B cell (primary cell): ENCODE data around the gene SORD. TPM values are rescaled to one million over a fixed set of nuclear protein-coding genes. Genes with fewer than 3 reads are reported as not detected.
"Not testable (repeated sequence)": the region's sequence is repeated elsewhere in the genome, so short reads cannot be mapped to it uniquely, and the experiment has no call there.

Experiments
- ATAC-seq: fragments of 200-7000 bp; cut with Tn5 transposase; one replicate; pipeline ENCODE4 v1.10.0; 2021; ENCODE audit warnings: low read depth, mild to moderate bottlenecking, moderate number of reproducible peaks, moderate library complexity
- CTCF ChIA-PET: fragments of 350-600 bp; sonication (Branson Sonifier 250); formaldehyde crosslinking; loops from one replicate; lab custom pipeline; 2021; ENCODE audit warnings: antibody characterized with exemption, inconsistent platforms; lab: Charles Lee
- POLR2A ChIA-PET: fragments of 350-600 bp; sonication (Branson Sonifier 250); formaldehyde crosslinking; loops from one replicate; lab custom pipeline; 2021; ENCODE audit warnings: antibody characterized with exemption; lab: Charles Lee
- DNase-seq: peaks from one replicate; pipeline ENCODE4 v3.0.0; 2013
- H2AFZ ChIP-seq: 2 replicates; pipeline ENCODE4 v1.6.1; 2012; ENCODE audit warnings: mild to moderate bottlenecking, low read depth, low read length; ENCODE audit not compliant: insufficient read depth, poor library complexity, severe bottlenecking
- H3K27ac ChIP-seq, 2 donors: 1 replicate in 1 of 2; 2 replicates in 1 of 2; pipeline ENCODE4 v1.5.1; 2012 to 2013; ENCODE audit warnings: low read length in 2 of 2, mild to moderate bottlenecking in 2 of 2, moderate library complexity in 1 of 2
- H3K27me3 ChIP-seq, 4 experiments: fragments of 200-600 bp in 1 of 4; sonication (generic) in 1 of 4; replicated peaks in 1 of 4; 1 replicate in 2 of 4; 2 replicates in 2 of 4; pipeline versions ENCODE4 v1.6.1 to v1.7.0; 2013 to 2016; ENCODE audit warnings: low read length in 3 of 4, mild to moderate bottlenecking in 2 of 4, mixed read lengths in 1 of 4, moderate library complexity in 1 of 4; ENCODE audit not compliant: insufficient read depth in 4 of 4, control insufficient read depth in 3 of 4; ENCODE audit errors: control extremely low read depth in 1 of 4
- H3K36me3 ChIP-seq, 2 experiments: replicated peaks in 1 of 2; 1 replicate in 1 of 2; 2 replicates in 1 of 2; pipeline versions ENCODE4 v1.6.1 to v1.7.1; 2013; ENCODE audit warnings: low read length in 1 of 2; ENCODE audit not compliant: insufficient read depth in 2 of 2, control insufficient read depth in 1 of 2; ENCODE audit errors: control extremely low read depth in 1 of 2, extremely low read depth in 1 of 2
- H3K4me1 ChIP-seq, 2 donors: fragments of 200-600 bp in 1 of 2; sonication (generic) in 1 of 2; 1 replicate in 1 of 2; 2 replicates in 1 of 2; pipeline versions ENCODE4 v1.5.1 to v1.6.1; 2013 to 2017; ENCODE audit warnings: low read length in 2 of 2; ENCODE audit not compliant: control insufficient read depth in 2 of 2, insufficient read depth in 2 of 2
- H3K4me2 ChIP-seq: replicated peaks from 2 replicates; pipeline ENCODE3; 2012; ENCODE audit warnings: mild to moderate bottlenecking, low read depth, low read length; ENCODE audit not compliant: poor library complexity, severe bottlenecking
- H3K4me3 ChIP-seq, 5 experiments: fragments of 200-600 bp in 1 of 5; sonication (generic) in 1 of 5; 1 replicate in 3 of 5; 2 replicates in 2 of 5; pipeline versions ENCODE4 v1.5.1 to v1.7.0; 2011 to 2016; ENCODE audit warnings: low read length in 4 of 5, mild to moderate bottlenecking in 4 of 5, low read depth in 2 of 5, control low read depth in 1 of 5, moderate library complexity in 1 of 5; ENCODE audit not compliant: insufficient read depth in 1 of 5; ENCODE audit errors: control extremely low read depth in 1 of 5, extremely low read depth in 1 of 5
- H3K79me2 ChIP-seq: fragments of 200-600 bp; sonication (generic); one replicate; pipeline ENCODE4 v1.6.0; 2016; ENCODE audit warnings: low read length; ENCODE audit not compliant: control insufficient read depth, insufficient read depth
- H3K9ac ChIP-seq: fragments of 200-600 bp; sonication (generic); 2 replicates; pipeline ENCODE4 v1.6.1; 2017; ENCODE audit warnings: mild to moderate bottlenecking, low read length, moderate library complexity
- H3K9me3 ChIP-seq, 3 donors: one replicate each; pipeline versions ENCODE4 v1.6.1 to v1.7.1; 2013; ENCODE audit warnings: low read length in 2 of 3; ENCODE audit not compliant: control insufficient read depth in 2 of 3, insufficient read depth in 1 of 3; ENCODE audit errors: control extremely low read depth in 1 of 3
- H4K20me1 ChIP-seq: 2 replicates; pipeline ENCODE4 v1.6.0; 2012; ENCODE audit warnings: mild to moderate bottlenecking, low read length; ENCODE audit not compliant: insufficient read depth, control insufficient read depth, poor library complexity, severe bottlenecking
- H3K27ac Mint-ChIP-seq: one replicate; pipeline ENCODE4 v1.8.0; 2021; ENCODE audit warnings: mixed read lengths
- H3K27me3 Mint-ChIP-seq: one replicate; pipeline ENCODE4 v1.8.0; 2021; ENCODE audit warnings: mixed read lengths
- H3K4me1 Mint-ChIP-seq: one replicate; pipeline ENCODE4 v1.8.0; 2021; ENCODE audit warnings: mixed read lengths
- H3K4me3 Mint-ChIP-seq: one replicate; pipeline ENCODE4 v1.8.0; 2021; ENCODE audit warnings: mixed read lengths
- H3K9me3 Mint-ChIP-seq: one replicate; pipeline ENCODE4 v1.8.0; 2022; ENCODE audit warnings: mixed read lengths; ENCODE audit not compliant: insufficient read depth
- EZH2 ChIP-seq: IDR thresholded peaks from 2 replicates; pipeline ENCODE4 v1.6.1; 2012; ENCODE audit warnings: borderline replicate concordance, low read depth, mild to moderate bottlenecking, moderate library complexity, low read length; ENCODE audit not compliant: insufficient read depth, poor library complexity, severe bottlenecking
- WGBS: methylation state at CpG from one replicate; pipeline ENCODE4 v1.1.5; 2013; ENCODE audit warnings: missing lambda C conversion rate; ENCODE audit not compliant: insufficient coverage; 5-methylcytosine and 5-hydroxymethylcytosine counted together
- intact Hi-C: fragments of 100-400 bp; cut with micrococcal nuclease; formaldehyde crosslinking; loops from one replicate; pipeline ENCODE4 v1.10.0; 2022
- polyA plus RNA-seq: library from polyadenylated mRNA; depleted of rRNA; stranded (reverse); fragments of >200 nt; gene quantifications from 2 replicates; pipeline ENCODE4 v1.2.3, GENCODE V29; 2012
- total RNA-seq, 2 donors: library from RNA; stranded (reverse); fragments of 120-200 nt in 1 of 2; gene quantifications; 1 replicate in 1 of 2; 2 replicates in 1 of 2; pipeline versions ENCODE4 v1.2.3 to v1.2.4, GENCODE V29; 2013 to 2022
- TF ChIP-seq, protein P1 (sequence below): fragments of 200-600 bp; IDR thresholded peaks from one replicate; pipeline ENCODE4 v1.8.0; 2022; ENCODE audit warnings: antibody characterized with exemption, mild to moderate bottlenecking

Gene SORD
- total and polyA plus RNA-seq, 2 donors (not counting 1 experiment from before 2014, with no cell fraction given), result 22.2 to 25.8 TPM

DNA sequence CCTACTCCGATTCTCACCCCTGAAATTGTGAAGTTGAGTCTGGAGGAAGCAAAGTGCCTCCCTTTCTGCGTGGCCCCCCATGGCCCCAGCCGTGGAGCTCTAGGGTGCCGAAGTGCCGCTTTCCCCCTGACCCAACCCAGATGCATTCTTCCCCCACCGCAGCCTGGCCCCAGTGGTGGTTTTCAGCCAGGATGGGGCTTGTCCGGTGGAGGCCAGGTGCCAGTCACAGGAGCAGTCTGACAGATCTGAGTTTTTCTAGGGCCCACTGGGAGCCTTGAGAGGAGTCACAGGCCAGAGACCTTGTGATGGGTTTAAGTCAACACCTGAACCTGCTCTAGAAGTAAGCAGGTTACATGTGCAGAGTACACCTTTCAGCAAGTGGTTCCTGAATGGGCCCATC, 39.3 kb downstream of the SORD start:
- H3K27ac Mint-ChIP-seq, H3K79me2 ChIP-seq, CTCF ChIA-PET: not testable (repeated sequence)

DNA sequence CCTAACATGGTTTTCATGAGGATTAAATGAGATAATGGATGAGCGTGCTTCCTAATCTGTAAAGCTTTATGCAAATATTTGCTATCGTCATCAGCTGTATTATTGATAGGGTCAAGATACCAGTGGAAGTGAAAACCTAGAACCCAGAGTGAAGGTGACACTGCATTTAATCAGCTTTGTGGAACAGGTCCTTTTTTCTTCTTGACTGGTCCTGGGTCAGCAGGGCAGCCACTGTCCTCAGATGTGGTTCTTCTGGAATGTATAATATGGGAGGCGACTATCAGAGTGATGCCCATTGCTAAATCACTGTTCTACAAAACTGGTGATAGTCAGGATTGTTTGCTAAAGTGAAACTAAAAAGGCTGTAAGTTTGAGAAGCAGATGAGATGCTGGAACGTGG, 41.4 kb downstream of the SORD start:
- ATAC-seq (no peak), DNase-seq (no peak)
- Mint-ChIP-seq H3K9me3 (no peaks in the 10 kb centered on the region), H3K4me1 (peaks cover 12% of the 10 kb centered on the region), H3K27me3 (no peaks in the 10 kb centered on the region), H3K4me3 (no peak overlapping the region), H3K27ac (peak overlapping the region; percentile 15)
- Histone ChIP-seq H3K4me2 (no peak overlapping the region), H3K27me3 (no peaks in the 10 kb centered on the region), H3K79me2 (no peaks in the 10 kb centered on the region), H2AFZ (no peak overlapping the region), H3K36me3 (peaks cover 0 to 1% of the 10 kb centered on the region in 2 experiments), H3K4me3 (no peak overlapping the region), H3K4me1 (peaks cover 4% of the 10 kb centered on the region in 2 donors), H3K9me3 (no peaks in the 10 kb centered on the region), H3K9ac (no peak overlapping the region), H3K27ac (no peak overlapping the region), H4K20me1 (no peaks in the 10 kb centered on the region)
- ChIA-PET POLR2A (no interaction called here), CTCF (interaction anchor here (1.6 kb wide), 1 partner anchor 16 kb away, joined by 4 read pairs; no protein-coding TSS in a partner anchor)
- TF ChIP-seq EZH2, result no peak
- TF ChIP-seq, protein P1, sequence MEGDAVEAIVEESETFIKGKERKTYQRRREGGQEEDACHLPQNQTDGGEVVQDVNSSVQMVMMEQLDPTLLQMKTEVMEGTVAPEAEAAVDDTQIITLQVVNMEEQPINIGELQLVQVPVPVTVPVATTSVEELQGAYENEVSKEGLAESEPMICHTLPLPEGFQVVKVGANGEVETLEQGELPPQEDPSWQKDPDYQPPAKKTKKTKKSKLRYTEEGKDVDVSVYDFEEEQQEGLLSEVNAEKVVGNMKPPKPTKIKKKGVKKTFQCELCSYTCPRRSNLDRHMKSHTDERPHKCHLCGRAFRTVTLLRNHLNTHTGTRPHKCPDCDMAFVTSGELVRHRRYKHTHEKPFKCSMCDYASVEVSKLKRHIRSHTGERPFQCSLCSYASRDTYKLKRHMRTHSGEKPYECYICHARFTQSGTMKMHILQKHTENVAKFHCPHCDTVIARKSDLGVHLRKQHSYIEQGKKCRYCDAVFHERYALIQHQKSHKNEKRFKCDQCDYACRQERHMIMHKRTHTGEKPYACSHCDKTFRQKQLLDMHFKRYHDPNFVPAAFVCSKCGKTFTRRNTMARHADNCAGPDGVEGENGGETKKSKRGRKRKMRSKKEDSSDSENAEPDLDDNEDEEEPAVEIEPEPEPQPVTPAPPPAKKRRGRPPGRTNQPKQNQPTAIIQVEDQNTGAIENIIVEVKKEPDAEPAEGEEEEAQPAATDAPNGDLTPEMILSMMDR, result no peak
- intact Hi-C loops, result no loop called here
- WGBS, result 90% methylated on average over 2 of the region's 4 CpGs

More for the DNA sequence above, 39.3 kb downstream of the SORD start:
- intact Hi-C loops, H3K4me3 Mint-ChIP-seq, H3K4me1 ChIP-seq, H2AFZ ChIP-seq, ATAC-seq, H3K27ac ChIP-seq, H3K9me3 Mint-ChIP-seq, DNase-seq, POLR2A ChIA-PET, H3K4me3 ChIP-seq, H3K9ac ChIP-seq, H3K4me2 ChIP-seq, H3K9me3 ChIP-seq, H3K27me3 Mint-ChIP-seq, H3K27me3 ChIP-seq, H4K20me1 ChIP-seq, H3K36me3 ChIP-seq: not testable (repeated sequence)
- WGBS, result no CpG with 5 or more reads among the region's 7 CpGs
- H3K4me1 Mint-ChIP-seq, result peaks cover 12% of the 10 kb centered on the region

DNA sequence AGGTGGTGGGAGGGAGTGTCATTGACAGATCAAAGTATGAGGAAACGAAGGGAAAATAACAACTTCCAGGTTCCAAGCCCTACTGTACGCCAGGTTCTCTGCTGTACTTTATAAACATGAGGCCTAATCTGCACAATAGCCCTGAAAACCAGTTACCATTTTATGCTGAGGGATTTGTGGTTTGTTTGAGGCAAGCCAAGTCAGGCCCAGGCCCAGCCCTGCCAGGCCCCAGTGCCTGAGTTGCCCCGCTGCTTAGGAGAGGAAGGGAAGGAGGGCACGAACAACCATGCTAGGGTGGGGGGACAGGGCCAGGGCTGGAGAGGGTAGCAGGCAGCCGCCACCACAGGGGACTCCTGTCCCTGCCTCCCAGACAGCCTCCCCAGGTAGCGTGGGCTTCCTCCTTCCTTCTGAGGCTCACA, 47.0 kb downstream of the SORD start:
- H3K79me2 ChIP-seq, H3K4me2 ChIP-seq, intact Hi-C loops, H3K4me3 Mint-ChIP-seq, H4K20me1 ChIP-seq, H3K27me3 ChIP-seq, H3K27me3 Mint-ChIP-seq, ATAC-seq, H3K9ac ChIP-seq, H3K9me3 Mint-ChIP-seq, H2AFZ ChIP-seq, CTCF ChIA-PET, H3K27ac ChIP-seq, H3K4me1 ChIP-seq, H3K27ac Mint-ChIP-seq, H3K4me1 Mint-ChIP-seq, DNase-seq, H3K4me3 ChIP-seq, H3K9me3 ChIP-seq, H3K36me3 ChIP-seq, POLR2A ChIA-PET: not testable (repeated sequence)
- no CpG with 5 or more reads among the region's 6 CpGs for WGBS
